Breast epithelium (tissue), 4 donors: ENCODE results near the gene NEO1. TPM values are rescaled to one million over a fixed set of nuclear protein-coding genes. Genes with fewer than 3 reads are reported as not detected.

ENCODE experiments used
- DNase-seq, 2 donors: peaks; one replicate each; pipeline ENCODE4 v3.0.0-alpha.2; 2019; ENCODE audit warnings: low spot score in 2 of 2
- H3K27ac ChIP-seq, 2 donors: fragments of 200-600 bp; sonication (generic) in 1 of 2; one replicate each; pipeline ENCODE4 v1.5.1; 2016 to 2019; ENCODE audit warnings: mild to moderate bottlenecking in 1 of 2
- H3K27me3 ChIP-seq, 2 donors: fragments of 200-600 bp; sonication (generic) in 1 of 2; one replicate each; pipeline versions ENCODE4 v1.5.1 to v1.6.0; 2017 to 2019; ENCODE audit warnings: control low read depth in 1 of 2, mild to moderate bottlenecking in 1 of 2
- H3K36me3 ChIP-seq: fragments of 200-600 bp; one replicate; pipeline ENCODE4 v1.5.1; 2019
- H3K4me1 ChIP-seq, 2 donors: fragments of 200-600 bp; sonication (generic); one replicate each; pipeline ENCODE4 v1.5.1; 2016 to 2019; ENCODE audit warnings: control low read depth in 1 of 2
- H3K4me3 ChIP-seq, 3 donors: fragments of 200-600 bp; sonication (generic); 1 replicate in 2 of 3; 2 replicates in 1 of 3; pipeline ENCODE4 v1.5.1; 2016 to 2019; ENCODE audit warnings: mild to moderate bottlenecking in 3 of 3, moderate library complexity in 2 of 3
- H3K9me3 ChIP-seq, 2 donors: fragments of 200-600 bp; sonication (generic) in 1 of 2; one replicate each; pipeline ENCODE4 v1.5.1; 2016 to 2019; ENCODE audit warnings: control low read depth in 1 of 2
- POLR2A ChIP-seq: fragments of 450-650 bp; IDR thresholded peaks from one replicate; pipeline ENCODE4 v1.6.1; 2016; ENCODE audit warnings: antibody characterized with exemption, mild to moderate bottlenecking, moderate library complexity
- POLR2AphosphoS5 ChIP-seq, 3 donors: sonication (generic); formaldehyde crosslinking; IDR thresholded peaks; one replicate each; pipeline ENCODE4 v1.6.1; 2017; ENCODE audit warnings: antibody characterized with exemption in 3 of 3
- intact Hi-C: fragments of 100-400 bp; cut with DNase I; formaldehyde crosslinking; loops from one replicate; pipeline ENCODE4 v1.15.1; 2023; ENCODE audit warnings: low total_unique reads
- total RNA-seq, 3 donors: library from RNA; depleted of rRNA; stranded (reverse); fragments of >200 nt; gene quantifications; one replicate each; pipeline ENCODE4 v1.1.0, GENCODE V29; 2016
- TF ChIP-seq, protein P1 (sequence below), 3 donors: fragments of 450-650 bp; IDR thresholded peaks; one replicate each; pipeline ENCODE4 v1.5.1; 2016 to 2017; ENCODE audit warnings: antibody characterized with exemption in 3 of 3, mild to moderate bottlenecking in 3 of 3, moderate library complexity in 3 of 3

NEO1 gene
- total RNA-seq, 3 donors from 2014 or later = 21.3 to 66.3 (median 27.5) TPM

DNA sequence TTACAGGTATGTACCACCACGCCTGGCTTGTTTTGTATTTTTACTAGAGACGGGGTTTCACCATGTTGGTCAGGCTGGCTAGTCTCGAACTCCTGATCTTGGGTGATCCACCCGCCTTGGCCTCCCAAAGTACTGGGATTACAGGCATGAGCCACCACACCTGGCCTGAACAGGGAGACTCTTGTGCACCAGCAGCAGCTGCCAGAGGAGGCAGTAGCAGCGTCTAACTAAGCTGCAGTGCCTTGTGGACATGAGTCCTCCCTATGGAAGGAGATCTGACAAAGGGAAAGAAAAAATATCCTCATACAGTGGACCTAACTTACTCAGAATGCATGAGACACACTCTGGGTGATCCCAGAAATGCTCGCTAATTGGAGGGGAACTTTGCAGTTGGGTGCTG lies 36.8 kb upstream of the NEO1 start:
- Histone ChIP-seq H3K27ac (no peak overlapping the region), H3K27me3 (no peaks in the 10 kb centered on the region), H3K36me3 (no peaks in the 10 kb centered on the region), H3K4me3 (no peak overlapping the region), H3K4me1 (no peaks in the 10 kb centered on the region), H3K9me3 (no peaks in the 10 kb centered on the region)
- TF ChIP-seq POLR2A = no peak
- TF ChIP-seq, protein P1, sequence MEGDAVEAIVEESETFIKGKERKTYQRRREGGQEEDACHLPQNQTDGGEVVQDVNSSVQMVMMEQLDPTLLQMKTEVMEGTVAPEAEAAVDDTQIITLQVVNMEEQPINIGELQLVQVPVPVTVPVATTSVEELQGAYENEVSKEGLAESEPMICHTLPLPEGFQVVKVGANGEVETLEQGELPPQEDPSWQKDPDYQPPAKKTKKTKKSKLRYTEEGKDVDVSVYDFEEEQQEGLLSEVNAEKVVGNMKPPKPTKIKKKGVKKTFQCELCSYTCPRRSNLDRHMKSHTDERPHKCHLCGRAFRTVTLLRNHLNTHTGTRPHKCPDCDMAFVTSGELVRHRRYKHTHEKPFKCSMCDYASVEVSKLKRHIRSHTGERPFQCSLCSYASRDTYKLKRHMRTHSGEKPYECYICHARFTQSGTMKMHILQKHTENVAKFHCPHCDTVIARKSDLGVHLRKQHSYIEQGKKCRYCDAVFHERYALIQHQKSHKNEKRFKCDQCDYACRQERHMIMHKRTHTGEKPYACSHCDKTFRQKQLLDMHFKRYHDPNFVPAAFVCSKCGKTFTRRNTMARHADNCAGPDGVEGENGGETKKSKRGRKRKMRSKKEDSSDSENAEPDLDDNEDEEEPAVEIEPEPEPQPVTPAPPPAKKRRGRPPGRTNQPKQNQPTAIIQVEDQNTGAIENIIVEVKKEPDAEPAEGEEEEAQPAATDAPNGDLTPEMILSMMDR (IDR thresholded peaks at IDR 0.05) = no peak
- no peak for TF ChIP-seq POLR2AphosphoS5 (IDR thresholded peaks at IDR 0.05)
- intact Hi-C loops = no loop called here
- DNase-seq = no peak

- no peaks in the 10 kb centered on the region for H3K27me3 ChIP-seq
- no peaks in the 10 kb centered on the region for H3K4me1 ChIP-seq
- no peak for DNase-seq
- no peaks in the 10 kb centered on the region for H3K36me3 ChIP-seq
- TF ChIP-seq POLR2AphosphoS5 (IDR thresholded peaks at IDR 0.05) (no peak), POLR2A (no peak)
- TF ChIP-seq, protein P1 (IDR thresholded peaks at IDR 0.05) = no peak
- no peak overlapping the region for H3K27ac ChIP-seq
- intact Hi-C loops = no loop called here
- no peak overlapping the region for H3K4me3 ChIP-seq
- H3K9me3 ChIP-seq = no peaks in the 10 kb centered on the region
Measured at GRCh38 chr15:73017987-73018386, 34.3 kb upstream of the NEO1 start.

GRCh38 chr15:73019154-73019553 lies 33.1 kb upstream of the NEO1 start:
- no peak overlapping the region for H3K27ac ChIP-seq
- no peaks in the 10 kb centered on the region for H3K27me3 ChIP-seq
- no peaks in the 10 kb centered on the region for H3K9me3 ChIP-seq
- intact Hi-C loops = no loop called here
- no peak for DNase-seq
- H3K4me1 ChIP-seq = no peaks in the 10 kb centered on the region
- no peak overlapping the region for H3K4me3 ChIP-seq
- no peaks in the 10 kb centered on the region for H3K36me3 ChIP-seq
- no peak for TF ChIP-seq POLR2AphosphoS5 (IDR thresholded peaks at IDR 0.05)
- TF ChIP-seq, protein P1 (IDR thresholded peaks at IDR 0.05) = no peak
- TF ChIP-seq POLR2A = no peak

- intact Hi-C loops = no loop called here
- Histone ChIP-seq H3K27ac (no peak overlapping the region), H3K4me3 (no peak overlapping the region), H3K9me3 (no peaks in the 10 kb centered on the region), H3K4me1 (no peaks in the 10 kb centered on the region), H3K36me3 (no peaks in the 10 kb centered on the region), H3K27me3 (no peaks in the 10 kb centered on the region)
- TF ChIP-seq POLR2AphosphoS5 (IDR thresholded peaks at IDR 0.05) (no peak), POLR2A (no peak)
- TF ChIP-seq, protein P1 (IDR thresholded peaks at IDR 0.05) = no peak
- DNase-seq = no peak
Measured at GRCh38 chr15:73019601-73020146, 32.6 kb upstream of the NEO1 start.

GRCh38 chr15:73021139-73021621 lies 31.1 kb upstream of the NEO1 start:
- Histone ChIP-seq H3K4me3 (no peak overlapping the region), H3K36me3 (no peaks in the 10 kb centered on the region), H3K27me3 (no peaks in the 10 kb centered on the region), H3K4me1 (no peaks in the 10 kb centered on the region), H3K27ac (no peak overlapping the region), H3K9me3 (no peaks in the 10 kb centered on the region)
- TF ChIP-seq POLR2A (no peak), POLR2AphosphoS5 (IDR thresholded peaks at IDR 0.05) (no peak)
- TF ChIP-seq, protein P1 (IDR thresholded peaks at IDR 0.05) = no peak
- DNase-seq = no peak
- intact Hi-C loops = no loop called here
